Spleen (tissue), 11 donors: Measurements from ENCODE around the gene ZYG11B. TPM values are rescaled to one million over a fixed set of nuclear protein-coding genes. Genes with fewer than 3 reads are reported as not detected.
"Not testable (repeated sequence)": the region's sequence is repeated elsewhere in the genome, so short reads cannot be mapped to it uniquely, and the experiment has no call there.

Experiments used
- DNase-seq: peaks from one replicate; pipeline ENCODE4 v3.0.0-alpha.2; 2020
- H3K27ac ChIP-seq, 8 donors: fragments of 200-600 bp; sonication (generic) in 7 of 8; 1 replicate in 4 of 8; 2 replicates in 4 of 8; pipeline versions ENCODE4 v1.5.0 to v1.8.0; 2016 to 2021; ENCODE audit warnings: inconsistent platforms in 4 of 8, mild to moderate bottlenecking in 4 of 8, moderate library complexity in 1 of 8
- H3K27me3 ChIP-seq, 7 donors: fragments of 200-600 bp; sonication (generic) in 6 of 7; replicated peaks in 1 of 7; 1 replicate in 4 of 7; 2 replicates in 3 of 7; pipeline versions ENCODE4 v1.5.0 to v1.8.0; 2016 to 2021; ENCODE audit warnings: inconsistent platforms in 3 of 7, mild to moderate bottlenecking in 1 of 7
- H3K36me3 ChIP-seq, 6 donors: fragments of 200-600 bp; sonication (generic) in 5 of 6; 1 replicate in 4 of 6; 2 replicates in 2 of 6; pipeline versions ENCODE4 v1.5.0 to v1.8.0; 2016 to 2021; ENCODE audit warnings: inconsistent platforms in 2 of 6
- H3K4me1 ChIP-seq, 6 donors: fragments of 200-600 bp; sonication (generic) in 5 of 6; 1 replicate in 3 of 6; 2 replicates in 3 of 6; pipeline versions ENCODE4 v1.5.0 to v1.8.0; 2016 to 2021; ENCODE audit warnings: inconsistent platforms in 3 of 6
- H3K4me3 ChIP-seq, 8 donors: fragments of 200-600 bp; sonication (generic) in 7 of 8; 1 replicate in 4 of 8; 2 replicates in 4 of 8; pipeline versions ENCODE4 v1.5.0 to v1.8.0; 2016 to 2021; ENCODE audit warnings: inconsistent platforms in 4 of 8, mild to moderate bottlenecking in 4 of 8, moderate library complexity in 2 of 8
- H3K9me3 ChIP-seq, 8 donors: fragments of 200-600 bp; sonication (generic) in 7 of 8; 1 replicate in 4 of 8; 2 replicates in 4 of 8; pipeline versions ENCODE4 v1.5.0 to v1.8.0; 2016 to 2021; ENCODE audit warnings: inconsistent platforms in 4 of 8
- POLR2A ChIP-seq, 3 donors: fragments of 450-650 bp; IDR thresholded peaks; one replicate each; pipeline ENCODE4 v1.5.1; 2017; ENCODE audit warnings: antibody characterized with exemption in 3 of 3, mild to moderate bottlenecking in 1 of 3
- POLR2AphosphoS5 ChIP-seq, 3 donors: sonication (generic); formaldehyde crosslinking; IDR thresholded peaks; one replicate each; pipeline ENCODE4 v1.5.1; 2017; ENCODE audit warnings: antibody characterized with exemption in 3 of 3
- WGBS, 5 donors: extraction: QIAGEN DNeasy Blood & Tissue Kit in 3 of 5; methylation state at CpG; one replicate each; pipeline versions ENCODE4 v1.1.5 to v1.1.7; 2013 to 2018; 5-methylcytosine and 5-hydroxymethylcytosine counted together
- intact Hi-C: fragments of 100-400 bp; cut with DNase I; formaldehyde crosslinking; loops from one replicate; pipeline ENCODE4 v1.15.0; 2023; ENCODE audit warnings: low total_unique reads
- polyA plus RNA-seq, 3 donors: library from polyadenylated mRNA; stranded (reverse); fragments of 200-250 nt; gene quantifications; one replicate each; pipeline ENCODE4 v1.2.1, GENCODE V29; 2013
- total RNA-seq, 7 donors: library from RNA; depleted of rRNA in 3 of 7; stranded (reverse); fragments of >200 nt in 3 of 7; fragmentation: NEBNext Ultra II Directional in 4 of 7; extraction: Animal tissue kit (Norgen Biotek cat#: 25700) in 4 of 7; gene quantifications; one replicate each; pipeline versions ENCODE4 v1.1.0 to v1.2.1, GENCODE V29; 2016 to 2021
- TF ChIP-seq, protein P1 (sequence below), 11 experiments: fragments of 200-600 bp in 7 of 11; fragments of 450-650 bp in 4 of 11; sonication (generic) in 4 of 11; IDR thresholded peaks in 8 of 11; conservative IDR thresholded peaks in 3 of 11; 1 replicate in 7 of 11; 2 replicates in 4 of 11; pipeline versions ENCODE4 v1.4.0 to v1.8.0; 2016 to 2021; ENCODE audit warnings: antibody characterized with exemption in 11 of 11, inconsistent platforms in 4 of 11, mild to moderate bottlenecking in 1 of 11
- donor health status: healthy with polysubstance abuse.
- donor health status: DM: no; HTN: no; CAD: no; lungs with moderate emphysema.
- donor health status: DM: no; HTN: no; CAD: no.
- donor health status: Bipolar disorder and iron deficiency.
- donor health status: healthy.
- donor health status: DM: no; HTN: no; CAD: no.
- donor health status: DM: yes; HTN: yes; CAD: no.

Gene ZYG11B
- total and polyA plus RNA-seq, 10 donors, result 3.0 to 35.5 (median 21.9) TPM

- H3K9me3 ChIP-seq, result no peaks in the 10 kb centered on the region
- intact Hi-C loops, result no loop called here
- TF ChIP-seq POLR2A (IDR thresholded peaks at IDR 0.05) (no peak), POLR2AphosphoS5 (IDR thresholded peaks at IDR 0.05) (no peak)
- TF ChIP-seq, protein P1, sequence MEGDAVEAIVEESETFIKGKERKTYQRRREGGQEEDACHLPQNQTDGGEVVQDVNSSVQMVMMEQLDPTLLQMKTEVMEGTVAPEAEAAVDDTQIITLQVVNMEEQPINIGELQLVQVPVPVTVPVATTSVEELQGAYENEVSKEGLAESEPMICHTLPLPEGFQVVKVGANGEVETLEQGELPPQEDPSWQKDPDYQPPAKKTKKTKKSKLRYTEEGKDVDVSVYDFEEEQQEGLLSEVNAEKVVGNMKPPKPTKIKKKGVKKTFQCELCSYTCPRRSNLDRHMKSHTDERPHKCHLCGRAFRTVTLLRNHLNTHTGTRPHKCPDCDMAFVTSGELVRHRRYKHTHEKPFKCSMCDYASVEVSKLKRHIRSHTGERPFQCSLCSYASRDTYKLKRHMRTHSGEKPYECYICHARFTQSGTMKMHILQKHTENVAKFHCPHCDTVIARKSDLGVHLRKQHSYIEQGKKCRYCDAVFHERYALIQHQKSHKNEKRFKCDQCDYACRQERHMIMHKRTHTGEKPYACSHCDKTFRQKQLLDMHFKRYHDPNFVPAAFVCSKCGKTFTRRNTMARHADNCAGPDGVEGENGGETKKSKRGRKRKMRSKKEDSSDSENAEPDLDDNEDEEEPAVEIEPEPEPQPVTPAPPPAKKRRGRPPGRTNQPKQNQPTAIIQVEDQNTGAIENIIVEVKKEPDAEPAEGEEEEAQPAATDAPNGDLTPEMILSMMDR (IDR thresholded peaks at IDR 0.05 in 8 of 11, conservative IDR thresholded peaks at IDR 0.05 in 3 of 11), result no peak
- peaks cover 0 to 44% (median 0%) of the 10 kb centered on the region in 7 donors for H3K27me3 ChIP-seq
- H3K27ac ChIP-seq, result no peak overlapping the region
- 82 to 99% (median 95%) methylated on average over 3 of the region's 3 CpGs for WGBS, 5 donors
- no peak overlapping the region for H3K4me3 ChIP-seq
- no peak for DNase-seq
- no peaks in the 10 kb centered on the region for H3K4me1 ChIP-seq
- no peaks in the 10 kb centered on the region for H3K36me3 ChIP-seq
These were observed 108.5 kb downstream of the ZYG11B start for GRCh38 chr1:52834798-52835197.

- Histone ChIP-seq H3K27me3 (peaks cover 0 to 54% (median 4%) of the 10 kb centered on the region in 7 donors), H3K4me3 (no peak overlapping the region), H3K9me3 (no peaks in the 10 kb centered on the region), H3K4me1 (no peaks in the 10 kb centered on the region), H3K36me3 (no peaks in the 10 kb centered on the region), H3K27ac (no peak overlapping the region)
- TF ChIP-seq POLR2A (IDR thresholded peaks at IDR 0.05) (no peak), POLR2AphosphoS5 (IDR thresholded peaks at IDR 0.05) (no peak)
- DNase-seq, result no peak
- intact Hi-C loops, result no loop called here
- 61 to 70% (median 68%) methylated on average over 3 of the region's 3 CpGs for WGBS, 5 donors
These were observed 109.8 kb downstream of the ZYG11B start for GRCh38 chr1:52836035-52836434.

DNA sequence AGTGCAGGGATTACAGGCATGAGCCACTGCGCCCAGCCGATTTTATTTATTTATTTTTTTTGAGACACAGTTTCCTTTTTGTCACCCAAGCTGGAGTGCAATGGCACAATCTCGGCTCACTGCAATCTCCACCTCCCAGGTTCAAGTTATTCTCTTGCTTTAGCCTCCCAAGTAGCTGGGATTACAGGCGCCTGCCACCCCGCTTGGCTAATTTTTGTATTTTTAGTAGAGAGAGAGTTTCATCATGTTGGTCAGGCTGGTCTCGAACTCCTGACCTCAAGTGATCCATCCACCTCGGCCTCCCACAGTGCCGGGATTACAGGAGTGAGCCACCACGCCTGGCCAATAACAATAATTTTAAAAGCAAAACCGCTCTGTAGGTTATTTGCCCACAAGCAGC is 112.9 kb downstream of the ZYG11B start:
- H3K4me3 ChIP-seq, H3K36me3 ChIP-seq, intact Hi-C loops, DNase-seq, H3K27ac ChIP-seq, H3K9me3 ChIP-seq: not testable (repeated sequence)
- peaks cover 6 to 23% (median 12%) of the 10 kb centered on the region in 6 donors for H3K4me1 ChIP-seq
- WGBS, 5 donors, result 92 to 97% (median 95%) methylated on average over 10 of the region's 10 CpGs
- peaks cover 8 to 74% (median 32%) of the 10 kb centered on the region in 7 donors for H3K27me3 ChIP-seq

DNA sequence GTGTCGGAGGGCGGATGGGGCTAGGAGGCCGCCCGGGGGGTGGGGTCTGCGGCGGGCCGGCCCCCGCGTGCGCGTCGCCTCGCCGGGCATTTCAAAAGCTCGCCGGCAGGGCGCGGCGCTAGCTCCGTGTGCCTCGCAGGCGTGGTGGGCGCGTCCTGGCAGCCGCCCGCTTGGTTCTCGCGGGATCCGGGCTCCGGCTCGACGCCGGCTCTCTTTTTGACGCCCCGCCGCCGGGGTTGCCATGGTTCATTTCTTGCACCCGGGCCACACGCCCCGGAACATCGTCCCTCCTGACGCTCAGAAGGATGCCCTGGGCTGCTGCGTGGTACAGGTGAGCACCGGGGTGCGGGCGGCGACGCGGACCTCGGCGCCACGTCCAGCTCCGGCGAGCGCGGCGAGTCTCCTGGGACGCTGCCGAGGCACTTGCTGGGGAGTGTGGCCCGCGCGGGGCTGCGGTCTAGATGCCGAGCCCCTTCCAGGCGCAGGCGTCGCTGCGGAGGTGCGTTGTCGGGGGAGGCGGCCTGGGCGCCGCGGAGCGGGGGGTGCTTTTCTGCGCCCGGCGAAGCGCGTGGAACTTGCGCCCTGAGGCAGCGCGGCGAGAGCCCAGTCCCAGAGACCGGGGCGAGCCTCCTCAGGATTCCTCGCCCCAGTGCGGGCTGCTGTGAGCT is 116.5 kb downstream of the ZYG11B start, which contains the start of gene ZYG11A:
Gene ZYG11A (plus strand): TSS at position 118 of the 668 bp plus-strand sequence. CDS start 124 bp downstream, at position 242.
- 1 to 5% (median 3%) methylated on average over 27 to 88 of the region's 88 CpGs for WGBS, 5 donors
- H3K4me3 ChIP-seq, result peak within 1 kb of the TSS; percentile 25 to 73 (median 44)
- DNase-seq, result peak; percentile 82
- H3K27me3 ChIP-seq, result peaks cover 12 to 90% (median 33%) of the 10 kb centered on the region in 7 donors
- H3K9me3 ChIP-seq, result no peaks in the 10 kb centered on the region
- peak within 1 kb of the TSS in 1 of 8 donors; percentile 19 for H3K27ac ChIP-seq
- H3K4me1 ChIP-seq, result peaks cover 6 to 23% (median 12%) of the 10 kb centered on the region in 6 donors
- peak in 2 of 3 donors; percentile 34 to 43 for TF ChIP-seq POLR2AphosphoS5 (IDR thresholded peaks at IDR 0.05)
- TF ChIP-seq, protein P1 (IDR thresholded peaks at IDR 0.05 in 8 of 11, conservative IDR thresholded peaks at IDR 0.05 in 3 of 11), result peak in 7 of 11 experiments; percentile 13 to 52 (median 42)
- TF ChIP-seq POLR2A (IDR thresholded peaks at IDR 0.05), result no peak
- intact Hi-C loops, result no loop called here
- H3K36me3 ChIP-seq, result no peaks in the 10 kb centered on the region

DNA sequence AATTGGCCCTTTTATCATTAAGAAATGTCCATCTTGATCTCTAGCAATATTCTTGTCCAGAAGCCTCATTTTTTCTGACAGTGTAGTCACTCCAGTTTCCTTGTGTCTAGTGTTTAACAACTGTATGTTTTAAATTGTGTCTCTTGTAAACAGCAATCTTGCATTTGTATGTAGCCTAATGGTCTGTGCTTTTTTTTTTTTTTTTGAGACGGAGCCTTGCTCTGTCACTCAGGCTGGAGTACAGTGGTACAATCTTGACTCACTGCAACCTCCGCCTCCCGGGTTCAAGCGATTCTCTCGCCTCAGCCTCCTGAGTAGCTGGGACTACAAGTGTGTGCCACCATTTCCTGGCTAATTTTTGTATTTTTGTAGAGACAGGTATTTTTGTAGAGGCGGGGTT is 118.9 kb downstream of the ZYG11B start:
- H3K9me3 ChIP-seq, intact Hi-C loops, H3K36me3 ChIP-seq, H3K27ac ChIP-seq, H3K4me3 ChIP-seq, DNase-seq: not testable (repeated sequence)
- Histone ChIP-seq H3K4me1 (peaks cover 6 to 23% (median 12%) of the 10 kb centered on the region in 6 donors), H3K27me3 (peaks cover 12 to 94% (median 38%) of the 10 kb centered on the region in 7 donors)
- WGBS, 5 donors, result 63 to 95% (median 91%) methylated on average over 6 of the region's 6 CpGs
